ENCODE results near the gene PDE10A.

PDE10A gene

GRCh38 chr6:165300422-165300936, 362.6 kb downstream of the PDE10A start:
- DNase-seq (ENCODE audit: low spot score) = no peak
- no peak for TF ChIP-seq CTCF (IDR thresholded peaks at IDR 0.05)
- H3K4me3 ChIP-seq = no peak overlapping the region
- no peak overlapping the region for H3K27ac ChIP-seq

- Histone ChIP-seq H3K4me3 (no peak overlapping the region), H3K27ac (no peak overlapping the region)
- no peak for DNase-seq (ENCODE audit: low spot score)
- TF ChIP-seq CTCF (IDR thresholded peaks at IDR 0.05) = no peak
Observed at GRCh38 chr6:165298875-165299274, 364.2 kb downstream of the PDE10A start.

DNA sequence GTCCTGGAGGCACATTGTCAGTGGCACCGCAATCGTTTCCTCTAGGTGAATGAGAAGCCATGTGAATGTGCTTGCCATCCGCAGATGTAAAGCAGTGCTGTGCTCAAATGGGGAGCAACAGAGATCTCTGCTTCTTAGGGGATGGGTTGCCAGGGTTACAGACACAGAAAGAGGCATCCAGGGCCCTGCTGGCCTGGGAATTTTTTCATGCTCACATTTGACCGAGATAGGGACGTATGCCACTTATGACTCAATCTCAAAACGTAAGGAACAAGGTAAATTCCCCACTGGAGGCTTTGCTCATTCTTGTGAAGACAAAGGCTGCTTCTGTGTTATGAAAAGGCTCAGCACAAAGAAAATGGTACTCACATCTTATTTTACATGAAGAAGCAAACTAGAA, 364.6 kb downstream of the PDE10A start:
- Histone ChIP-seq H3K27ac (no peak overlapping the region), H3K4me3 (no peak overlapping the region)
- no peak for TF ChIP-seq CTCF (IDR thresholded peaks at IDR 0.05)
- no peak for DNase-seq (ENCODE audit: low spot score)

GRCh38 chr6:165292657-165293056, 370.4 kb downstream of the PDE10A start:
- Histone ChIP-seq H3K27ac (no peak overlapping the region), H3K4me3 (no peak overlapping the region)
- DNase-seq (ENCODE audit: low spot score) = no peak
- no peak for TF ChIP-seq CTCF (IDR thresholded peaks at IDR 0.05)
